Activated CD4-positive, alpha-beta T cell treated with anti-CD3 and anti-CD28 coated beads, Interleukin-2, Interleukin-4, amounts not matched to agents 100 ng/mL and 50 ng/mL, durations not matched to agents 16 hours and 8 hours (primary cell): Measurements from ENCODE around the gene CRABP2.

Source experiments
- DNase-seq: peaks from one replicate; pipeline ENCODE4 v3.0.0-alpha.2; 2020; ENCODE audit warnings: low spot score

The CRABP2 gene

DNA sequence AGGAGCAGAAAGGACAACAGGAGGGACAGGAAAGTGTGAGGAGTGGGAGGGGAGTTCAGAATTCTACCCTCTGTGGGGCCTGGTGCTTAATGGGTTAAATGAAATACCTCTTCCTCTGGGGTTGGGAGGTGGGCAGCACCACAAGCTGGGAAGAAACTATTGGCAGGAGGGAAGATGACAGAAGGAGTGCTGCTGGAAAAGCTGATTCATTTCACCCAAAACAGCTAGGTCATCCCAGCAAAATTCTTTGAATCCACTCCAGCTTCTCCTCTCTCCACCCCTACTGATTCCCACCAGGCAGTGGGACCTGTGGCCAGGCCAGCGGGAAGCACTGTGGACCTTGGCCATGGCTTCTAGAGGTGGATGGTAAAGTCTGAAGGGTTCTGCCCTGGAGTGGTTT, 50.7 kb downstream of the CRABP2 start:
- no peak for DNase-seq

DNA sequence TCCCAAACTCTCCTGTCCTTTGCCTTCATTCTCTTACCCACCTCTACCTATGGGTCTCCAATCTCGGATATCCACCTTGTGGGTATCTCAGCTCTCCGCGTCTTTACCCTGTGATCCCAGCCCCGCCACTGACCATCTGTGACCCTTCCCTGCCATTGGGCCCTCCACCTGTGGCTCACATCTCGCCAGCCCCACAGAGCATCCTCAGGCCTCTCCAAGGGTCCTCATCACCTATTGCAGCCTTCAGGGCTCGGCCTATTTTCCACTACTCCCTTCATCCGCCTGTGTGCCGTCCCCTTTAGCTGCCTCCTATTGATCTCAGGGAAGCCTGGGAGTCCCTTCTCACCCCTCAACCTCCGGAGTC, 52.4 kb downstream of the CRABP2 start:
- DNase-seq = no peak

DNA sequence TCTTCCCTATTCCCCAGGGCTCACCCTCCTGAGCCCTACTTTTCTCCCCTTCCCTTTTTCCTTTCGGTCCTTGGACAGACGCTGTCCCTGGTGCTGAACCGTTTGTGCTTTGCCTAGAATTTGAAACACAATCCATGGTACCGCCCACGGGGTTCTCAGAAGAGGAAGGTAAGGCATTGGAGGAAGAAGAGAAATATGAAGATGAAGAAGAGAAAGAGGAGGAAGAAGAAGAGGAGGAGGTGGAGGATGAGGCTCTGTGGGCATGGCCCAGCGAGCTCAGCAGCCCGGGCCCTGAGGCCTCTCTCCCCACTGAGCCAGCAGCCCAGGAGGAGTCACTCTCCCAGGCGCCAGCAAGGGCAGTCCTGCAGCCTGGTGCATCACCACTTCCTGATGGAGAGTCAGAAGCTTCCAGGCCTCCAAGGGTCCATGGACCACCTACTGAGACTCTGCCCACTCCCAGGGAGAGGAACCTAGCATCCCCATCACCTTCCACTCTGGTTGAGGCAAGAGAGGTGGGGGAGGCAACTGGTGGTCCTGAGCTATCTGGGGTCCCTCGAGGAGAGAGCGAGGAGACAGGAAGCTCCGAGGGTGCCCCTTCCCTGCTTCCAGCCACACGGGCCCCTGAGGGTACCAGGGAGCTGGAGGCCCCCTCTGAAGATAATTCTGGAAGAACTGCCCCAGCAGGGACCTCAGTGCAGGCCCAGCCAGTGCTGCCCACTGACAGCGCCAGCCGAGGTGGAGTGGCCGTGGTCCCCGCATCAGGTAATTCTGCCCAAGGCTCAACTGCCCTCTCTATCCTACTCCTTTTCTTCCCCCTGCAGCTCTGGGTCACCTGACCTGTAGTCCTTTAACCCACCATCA, 53.0 kb downstream of the CRABP2 start:
- DNase-seq = no peak
